ENCODE results near the gene UNC13B. TPM values are rescaled to one million over a fixed set of nuclear protein-coding genes. Genes with fewer than 3 reads are reported as not detected.

Gene UNC13B
- total and polyA plus RNA-seq, 2 of the 13 experiments (the other 11 are each of a cell fraction or from before 2014, with no cell fraction given): 14.0 to 18.3 TPM

DNA sequence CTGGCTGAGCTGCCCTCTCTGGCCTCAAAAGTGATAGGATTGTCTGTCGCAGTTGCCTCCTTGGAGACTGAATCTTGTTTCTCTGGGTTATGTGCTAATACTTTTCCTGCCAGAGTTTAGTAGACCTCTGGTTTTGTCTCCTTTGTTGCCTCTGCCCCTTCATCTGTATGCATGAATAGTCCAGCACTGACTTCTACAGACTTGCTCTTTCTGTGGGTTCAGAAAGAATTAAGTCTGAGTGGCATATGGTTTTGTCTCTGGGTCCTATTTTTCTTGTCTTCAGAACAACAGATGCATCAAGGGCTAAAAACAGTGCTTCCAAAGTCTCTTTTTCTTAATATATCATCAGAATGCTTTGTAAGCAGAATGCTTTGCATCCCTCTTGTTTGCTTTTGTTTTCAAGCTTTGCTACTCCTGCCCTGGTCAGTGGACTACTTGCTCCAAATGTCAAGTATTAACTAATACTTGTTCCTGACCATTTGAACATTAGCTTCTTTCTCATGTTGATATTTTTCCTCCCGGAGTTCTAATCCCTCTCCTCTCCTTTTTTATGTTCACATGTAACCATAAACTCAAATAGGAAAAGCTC is 131.7 kb downstream of the UNC13B start:
- Histone ChIP-seq H4K20me1 (ENCODE audit: insufficient read depth, low read length) (no peaks in the 10 kb centered on the region), H2AFZ (ENCODE audit: low read length) (no peak overlapping the region), H3K9ac (ENCODE audit: insufficient read depth, low read depth, low read length) (no peak overlapping the region), H3K4me3 (replicated peaks in 1 of 3; ENCODE audit: insufficient read depth in 1 of 3, low read depth in 2 of 3, low read length in 3 of 3) (no peak overlapping the region), H3K27ac (ENCODE audit: extremely low read length, insufficient read depth, low read length) (no peak overlapping the region), H3K9me3 (ENCODE audit: low read length) (no peaks in the 10 kb centered on the region), H3K4me1 (ENCODE audit: insufficient read depth, low read length) (peaks cover 6% of the 10 kb centered on the region; the same call in 1 of the 2 replicates), H3K27me3 (ENCODE audit: control insufficient read depth in 1 of 2, insufficient read depth in 2 of 2, low read length in 2 of 2) (no peaks in the 10 kb centered on the region), H3K79me2 (ENCODE audit: insufficient read depth, low read length) (no peaks in the 10 kb centered on the region), H3K36me3 (replicated peaks in 1 of 2; ENCODE audit: control insufficient read depth in 1 of 2, insufficient read depth in 2 of 2, low read length in 2 of 2) (0 out of 5 replicates have a peak, but pooled peaks cover 1 to 2% of the 10 kb centered on the region in 2 experiments), H3K4me2 (ENCODE audit: low read depth, low read length) (no peak overlapping the region)
- POLR2A ChIA-PET: no interaction called here
- intact Hi-C loops (cut with micrococcal nuclease; ENCODE audit: unreplicated experiment): no loop called here
- DNase-seq (ENCODE audit: low spot score) (no peak), ATAC-seq (no peak), FAIRE-seq (no peak)
- BruUV-seq (replicated peaks): no TSS peak
- in situ Hi-C loops (cut with HindIII; ENCODE audit: extremely low pct_ligation_motif_present, low pct_unique_long_range_greater_than_20kb): no loop called here
- CTCF ChIA-PET (ENCODE audit: low intra/inter-chr PET ratio, low total read pairs): no interaction called here
- 71% methylated on average over 2 of the region's 2 CpGs for WGBS (ENCODE audit: low lambda C conversion rate)
- TF ChIP-seq ZSCAN29 (CRISPR knock-in tag; conservative IDR thresholded peaks at IDR 0.05) (no peak), HNRNPH1 (optimal IDR thresholded peaks at IDR 0.05; ENCODE audit: low read depth, low read length) (no peak), ZNF12 (CRISPR knock-in tag; IDR thresholded peaks at IDR 0.05) (no peak), ASH2L (IDR thresholded peaks at IDR 0.05; ENCODE audit: insufficient read length, low read depth, low read length) (no peak), SIX4 (CRISPR knock-in tag; IDR thresholded peaks at IDR 0.05) (no peak), TARDBP (CRISPR knock-in tag; IDR thresholded peaks at IDR 0.05) (no peak), REST (IDR thresholded peaks at IDR 0.05; ENCODE audit: borderline replicate concordance in 1 of 2, low read depth in 1 of 2, low read length in 2 of 2) (no peak), TRAFD1 (CRISPR knock-in tag; IDR thresholded peaks at IDR 0.05; ENCODE audit: borderline replicate concordance) (no peak), ESRRA (CRISPR knock-in tag; IDR thresholded peaks at IDR 0.05; ENCODE audit: low read depth) (no peak), TBX2 (CRISPR knock-in tag; IDR thresholded peaks at IDR 0.05; ENCODE audit: borderline replicate concordance) (no peak), ERF (CRISPR knock-in tag; IDR thresholded peaks at IDR 0.05) (no peak), POLR2AphosphoS5 (IDR thresholded peaks at IDR 0.05; ENCODE audit: low read depth, low read length) (no peak), ZNF367 (CRISPR knock-in tag; IDR thresholded peaks at IDR 0.05; ENCODE audit: borderline replicate concordance) (no peak), MED13 (CRISPR knock-in tag; IDR thresholded peaks at IDR 0.05) (no peak), THAP8 (CRISPR knock-in tag; IDR thresholded peaks at IDR 0.05; ENCODE audit: borderline replicate concordance) (no peak), KDM1A (CRISPR knock-in tag; IDR thresholded peaks at IDR 0.05) (no peak)
- TF ChIP-seq, protein P1, sequence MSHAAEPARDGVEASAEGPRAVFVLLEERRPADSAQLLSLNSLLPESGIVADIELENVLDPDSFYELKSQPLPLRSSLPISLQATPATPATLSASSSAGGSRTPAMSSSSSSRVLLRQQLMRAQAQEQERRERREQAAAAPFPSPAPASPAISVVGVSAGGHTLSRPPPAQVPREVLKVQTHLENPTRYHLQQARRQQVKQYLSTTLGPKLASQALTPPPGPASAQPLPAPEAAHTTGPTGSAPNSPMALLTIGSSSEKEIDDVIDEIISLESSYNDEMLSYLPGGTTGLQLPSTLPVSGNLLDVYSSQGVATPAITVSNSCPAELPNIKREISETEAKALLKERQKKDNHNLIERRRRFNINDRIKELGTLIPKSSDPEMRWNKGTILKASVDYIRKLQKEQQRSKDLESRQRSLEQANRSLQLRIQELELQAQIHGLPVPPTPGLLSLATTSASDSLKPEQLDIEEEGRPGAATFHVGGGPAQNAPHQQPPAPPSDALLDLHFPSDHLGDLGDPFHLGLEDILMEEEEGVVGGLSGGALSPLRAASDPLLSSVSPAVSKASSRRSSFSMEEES (CRISPR knock-in tag; IDR thresholded peaks at IDR 0.05): no peak
